ENCODE results near the gene INPP5A.

DNA sequence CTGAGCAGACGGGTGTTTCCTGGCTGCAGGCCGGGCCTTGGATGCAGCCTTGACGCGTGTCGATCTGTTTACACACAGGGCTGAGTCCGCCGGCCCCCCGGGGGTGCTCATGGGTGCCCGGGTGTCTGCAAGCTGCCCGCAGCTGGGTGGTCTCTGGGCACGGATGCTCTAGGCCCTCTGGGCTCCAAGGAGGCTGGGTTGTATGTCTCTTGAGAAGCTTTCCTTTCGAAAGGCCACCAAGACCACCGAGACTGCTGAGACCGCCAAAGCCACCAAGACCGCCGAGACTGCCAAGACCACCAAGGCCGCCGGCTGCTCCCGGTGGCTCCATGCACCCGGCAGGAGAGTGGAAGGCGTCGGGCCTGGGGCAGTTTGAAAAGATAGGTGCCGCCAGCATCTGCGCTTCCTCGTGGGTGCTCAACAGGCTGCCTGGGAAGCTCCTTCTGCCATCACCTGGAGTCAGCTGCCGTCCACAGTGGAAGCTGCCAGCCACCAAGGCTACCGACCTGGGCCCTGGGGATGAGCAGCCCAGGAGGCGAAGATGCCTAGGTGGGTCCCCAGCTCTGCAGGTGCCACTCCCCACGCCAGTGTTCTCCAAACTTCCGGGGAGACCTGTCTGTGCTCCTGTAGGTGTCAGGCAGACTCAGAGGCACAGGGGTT is 121.1 kb downstream of the INPP5A start:
- TF ChIP-seq, protein P1, sequence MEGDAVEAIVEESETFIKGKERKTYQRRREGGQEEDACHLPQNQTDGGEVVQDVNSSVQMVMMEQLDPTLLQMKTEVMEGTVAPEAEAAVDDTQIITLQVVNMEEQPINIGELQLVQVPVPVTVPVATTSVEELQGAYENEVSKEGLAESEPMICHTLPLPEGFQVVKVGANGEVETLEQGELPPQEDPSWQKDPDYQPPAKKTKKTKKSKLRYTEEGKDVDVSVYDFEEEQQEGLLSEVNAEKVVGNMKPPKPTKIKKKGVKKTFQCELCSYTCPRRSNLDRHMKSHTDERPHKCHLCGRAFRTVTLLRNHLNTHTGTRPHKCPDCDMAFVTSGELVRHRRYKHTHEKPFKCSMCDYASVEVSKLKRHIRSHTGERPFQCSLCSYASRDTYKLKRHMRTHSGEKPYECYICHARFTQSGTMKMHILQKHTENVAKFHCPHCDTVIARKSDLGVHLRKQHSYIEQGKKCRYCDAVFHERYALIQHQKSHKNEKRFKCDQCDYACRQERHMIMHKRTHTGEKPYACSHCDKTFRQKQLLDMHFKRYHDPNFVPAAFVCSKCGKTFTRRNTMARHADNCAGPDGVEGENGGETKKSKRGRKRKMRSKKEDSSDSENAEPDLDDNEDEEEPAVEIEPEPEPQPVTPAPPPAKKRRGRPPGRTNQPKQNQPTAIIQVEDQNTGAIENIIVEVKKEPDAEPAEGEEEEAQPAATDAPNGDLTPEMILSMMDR (IDR thresholded peaks at IDR 0.05; ENCODE audit: low read depth, low read length, poor library complexity, severe bottlenecking) = no peak
- TF ChIP-seq EZH2phosphoT487 (IDR thresholded peaks at IDR 0.05; ENCODE audit: borderline replicate concordance, low read length) = no peak

All from DOHH2 (cell line).